Sigmoid colon (tissue), 4 donors: Measurements from ENCODE around the gene SP140L.
"Not testable (repeated sequence)": the region's sequence is repeated elsewhere in the genome, so short reads cannot be mapped to it uniquely, and the experiment has no call there.

Experiments used
- EP300 ChIP-seq, 4 donors: sonication (generic); formaldehyde crosslinking; IDR thresholded peaks; one replicate each; pipeline ENCODE4 v1.6.1; 2017; ENCODE audit warnings: antibody characterized with exemption in 4 of 4
- POLR2A ChIP-seq, 2 donors: fragments of 450-650 bp; IDR thresholded peaks; one replicate each; pipeline ENCODE4 v1.6.1; 2016; ENCODE audit warnings: antibody characterized with exemption in 2 of 2, mild to moderate bottlenecking in 2 of 2, moderate library complexity in 2 of 2

GRCh38 chr2:230310792-230311191 is 16.2 kb upstream of the SP140L start:
- not testable (repeated sequence) for TF ChIP-seq POLR2A, EP300 (IDR thresholded peaks at IDR 0.05)
